Measurements from ENCODE around the gene RAD51B. TPM values are rescaled to one million over a fixed set of nuclear protein-coding genes. Genes with fewer than 3 reads are reported as not detected.

The RAD51B gene
- total RNA-seq, 1 experiment from 2014 or later = 29.9 TPM

- H3K4me1 ChIP-seq (replicated peaks; ENCODE audit: insufficient read depth) = no peaks in the 10 kb centered on the region
Observed at GRCh38 chr14:68637106-68638021, 817.8 kb downstream of the RAD51B start.

GRCh38 chr14:68638141-68638999 lies 818.8 kb downstream of the RAD51B start:
- no peaks in the 10 kb centered on the region for H3K79me2 ChIP-seq (ENCODE audit: low read depth)
- H3K27ac ChIP-seq = no peak overlapping the region
- H2AFZ ChIP-seq = no peak overlapping the region
- peak in 1 of 2 experiments; percentile 26 for DNase-seq
- ChIA-PET CTCF (no interaction called here), POLR2A (ENCODE audit: unreplicated experiment) (no interaction called here)
- H3K4me3 ChIP-seq = no peak overlapping the region
- intact Hi-C loops (cut with micrococcal nuclease; ENCODE audit: unreplicated experiment) = no loop called here
- H3K9me3 ChIP-seq (ENCODE audit: insufficient read depth, low read depth) = peaks cover 13% of the 10 kb centered on the region; the same call in 1 of the 2 replicates
- no peaks in the 10 kb centered on the region for H3K9me2 ChIP-seq (ENCODE audit: insufficient read depth)
- no TSS peak for BruUV-seq (replicated peaks)
- no peaks in the 10 kb centered on the region for H3F3A ChIP-seq (ENCODE audit: insufficient read depth, low read depth)
- H3K36me3 ChIP-seq (ENCODE audit: low read depth) = no peaks in the 10 kb centered on the region
- H3K27me3 ChIP-seq (ENCODE audit: insufficient read depth, low read depth) = no peaks in the 10 kb centered on the region
- TF ChIP-seq CTCF (conservative IDR thresholded peaks at IDR 0.05) (no peak), EZH2 (IDR thresholded peaks at IDR 0.05; ENCODE audit: low read depth) (no peak)
- H3K4me2 ChIP-seq = no peak overlapping the region
- no peaks in the 10 kb centered on the region; the same call in 1 of the 2 replicates for H3K4me1 ChIP-seq (replicated peaks; ENCODE audit: insufficient read depth)
- H4K20me1 ChIP-seq (ENCODE audit: insufficient read depth) = no peaks in the 10 kb centered on the region

More at GRCh38 chr14:68637106-68638021, 817.8 kb downstream of the RAD51B start:
- no peak overlapping the region for H3K4me3 ChIP-seq
- no peaks in the 10 kb centered on the region for H3K79me2 ChIP-seq (ENCODE audit: low read depth)
- H3K4me2 ChIP-seq = no peak overlapping the region
- no peak for TF ChIP-seq EZH2 (IDR thresholded peaks at IDR 0.05; ENCODE audit: low read depth)
- no peak for TF ChIP-seq CTCF (conservative IDR thresholded peaks at IDR 0.05)
- H2AFZ ChIP-seq = no peak overlapping the region
- H3K27ac ChIP-seq = no peak overlapping the region
- peaks cover 13% of the 10 kb centered on the region; the same call in 1 of the 2 replicates for H3K9me3 ChIP-seq (ENCODE audit: insufficient read depth, low read depth)
- H3K27me3 ChIP-seq (ENCODE audit: insufficient read depth, low read depth) = no peaks in the 10 kb centered on the region
- ChIA-PET POLR2A (ENCODE audit: unreplicated experiment) (no interaction called here), CTCF (no interaction called here)
- no peaks in the 10 kb centered on the region for H3F3A ChIP-seq (ENCODE audit: insufficient read depth, low read depth)
- no peaks in the 10 kb centered on the region for H3K36me3 ChIP-seq (ENCODE audit: low read depth)
- H3K9me2 ChIP-seq (ENCODE audit: insufficient read depth) = no peaks in the 10 kb centered on the region
- intact Hi-C loops (cut with micrococcal nuclease; ENCODE audit: unreplicated experiment) = no loop called here
- no TSS peak for BruUV-seq (replicated peaks)
- peak in 1 of 2 experiments; percentile 13 for DNase-seq
- H4K20me1 ChIP-seq (ENCODE audit: insufficient read depth) = no peaks in the 10 kb centered on the region

DNA sequence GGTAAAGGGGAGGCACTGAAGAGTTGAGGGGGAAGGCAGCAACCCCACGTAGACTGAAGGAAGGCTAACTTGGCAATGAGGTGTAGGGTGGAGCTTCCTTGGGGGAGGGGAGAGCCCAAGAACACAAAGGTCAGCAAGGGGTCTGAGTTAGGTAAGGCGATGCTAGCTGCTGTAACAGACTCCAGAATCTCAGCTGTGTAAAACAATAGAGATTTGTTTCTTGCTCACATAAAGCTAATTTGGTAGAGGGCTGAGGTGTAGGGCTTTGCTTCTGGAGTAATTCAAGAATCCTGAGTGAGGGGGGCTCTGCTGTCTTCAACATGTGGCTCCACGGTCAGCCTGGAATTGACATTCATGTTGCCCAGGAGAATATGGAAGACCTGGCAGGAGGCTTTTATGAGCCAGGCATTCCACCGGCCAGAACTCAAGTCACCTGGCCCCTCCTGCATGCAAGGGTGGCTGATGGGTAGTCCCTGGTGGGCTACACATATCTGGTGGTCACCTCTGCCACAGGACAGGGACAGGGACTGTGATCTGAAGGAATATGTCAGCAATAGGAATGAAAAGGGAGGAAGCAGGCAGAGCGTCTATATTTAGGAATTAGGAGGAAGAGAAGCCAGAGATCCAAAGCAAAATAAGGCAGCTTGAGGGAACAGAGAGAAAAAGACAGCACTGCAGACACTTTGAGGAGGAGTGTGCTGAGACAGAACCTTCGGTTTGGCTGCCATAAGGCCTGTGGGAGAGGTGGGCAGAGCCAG lies 819.6 kb downstream of the RAD51B start:
- ChIA-PET POLR2A (ENCODE audit: unreplicated experiment) (no interaction called here), CTCF (no interaction called here)
- no peak for TF ChIP-seq CTCF (conservative IDR thresholded peaks at IDR 0.05)
- Histone ChIP-seq H4K20me1 (ENCODE audit: insufficient read depth) (no peaks in the 10 kb centered on the region), H2AFZ (no peak overlapping the region), H3K4me3 (no peak overlapping the region), H3F3A (ENCODE audit: insufficient read depth, low read depth) (no peaks in the 10 kb centered on the region), H3K79me2 (ENCODE audit: low read depth) (no peaks in the 10 kb centered on the region), H3K36me3 (ENCODE audit: low read depth) (no peaks in the 10 kb centered on the region), H3K4me1 (replicated peaks; ENCODE audit: insufficient read depth) (no peaks in the 10 kb centered on the region; the same call in 1 of the 2 replicates), H3K27me3 (ENCODE audit: insufficient read depth, low read depth) (no peaks in the 10 kb centered on the region), H3K27ac (no peak overlapping the region), H3K9me2 (ENCODE audit: insufficient read depth) (no peaks in the 10 kb centered on the region), H3K9me3 (ENCODE audit: insufficient read depth, low read depth) (peaks cover 13% of the 10 kb centered on the region; the same call in 1 of the 2 replicates), H3K4me2 (no peak overlapping the region)
- no TSS peak for BruUV-seq (replicated peaks)
- intact Hi-C loops (cut with micrococcal nuclease; ENCODE audit: unreplicated experiment) = no loop called here
- peak in 1 of 2 experiments; percentile 8 for DNase-seq
